Measurements from ENCODE around the gene FEV. TPM values are rescaled to one million over a fixed set of nuclear protein-coding genes. Genes with fewer than 3 reads are reported as not detected.
"Not testable (repeated sequence)": the region's sequence is repeated elsewhere in the genome, so short reads cannot be mapped to it uniquely, and the experiment has no call there.

The FEV gene
- polyA plus RNA-seq, 1 donor: 11.9 TPM

GRCh38 chr2:218944759-218945404 is 40.1 kb downstream of the FEV start:
- no peak for DNase-seq
- Histone ChIP-seq H3K27me3 (ENCODE audit: control insufficient read depth, insufficient read depth, low read length) (peaks cover 36% of the 10 kb centered on the region), H3K9me3 (ENCODE audit: control insufficient read depth, low read depth, low read length) (no peaks in the 10 kb centered on the region), H3K4me1 (ENCODE audit: control insufficient read depth, insufficient read depth, low read length) (no peaks in the 10 kb centered on the region), H3K27ac (ENCODE audit: low read length) (no peak overlapping the region), H3K36me3 (ENCODE audit: control insufficient read depth, insufficient read depth, low read length) (no peaks in the 10 kb centered on the region), H3K4me3 (ENCODE audit: low read length) (no peak overlapping the region)
- WGBS (ENCODE audit: insufficient coverage, low lambda C conversion rate): no CpG with 5 or more reads among the region's 1 CpG

- H3K27me3 ChIP-seq (ENCODE audit: control insufficient read depth, insufficient read depth, low read length): peaks cover 20% of the 10 kb centered on the region
- H3K27ac ChIP-seq (ENCODE audit: low read length); H3K36me3 ChIP-seq (ENCODE audit: control insufficient read depth, insufficient read depth, low read length); H3K9me3 ChIP-seq (ENCODE audit: control insufficient read depth, low read depth, low read length); DNase-seq; H3K4me3 ChIP-seq (ENCODE audit: low read length); H3K4me1 ChIP-seq (ENCODE audit: control insufficient read depth, insufficient read depth, low read length): not testable (repeated sequence)
- no CpG with 5 or more reads among the region's 25 CpGs for whole genome bisulfite sequencing (ENCODE audit: insufficient coverage, low lambda C conversion rate)
Observed at GRCh38 chr2:218931751-218932150, 53.2 kb downstream of the FEV start.

Other genes starting within 250 kb of the FEV start
- 109 TPM for gene CYP27A1, start 203.0 kb downstream of the FEV start, polyA plus RNA-seq
- 0.07 TPM for gene PRKAG3, start 153.4 kb downstream of the FEV start, polyA plus RNA-seq
- 0.24 TPM for gene WNT6, start 125.4 kb downstream of the FEV start, polyA plus RNA-seq
- gene WNT10A, start 104.3 kb downstream of the FEV start, polyA plus RNA-seq: 1.5 TPM
- gene CDK5R2, start 25.5 kb downstream of the FEV start, polyA plus RNA-seq: 2.9 TPM
- gene CRYBA2, start 8.2 kb upstream of the FEV start, polyA plus RNA-seq: 13.3 TPM
- 3.4 TPM for gene CFAP65, start 56.3 kb upstream of the FEV start, polyA plus RNA-seq
- gene IHH, start 75.7 kb upstream of the FEV start, polyA plus RNA-seq: 68.4 TPM
- gene NHEJ1, start 175.6 kb upstream of the FEV start, polyA plus RNA-seq: 33.9 TPM
- gene SLC23A3, start 184.8 kb upstream of the FEV start, polyA plus RNA-seq: 6.2 TPM
- gene CNPPD1, start 191.7 kb upstream of the FEV start, polyA plus RNA-seq: 56.2 TPM
- 82.0 TPM for gene RETREG2, start 193.1 kb upstream of the FEV start, polyA plus RNA-seq
- gene ZFAND2B, start 221.6 kb upstream of the FEV start, polyA plus RNA-seq: 54.6 TPM
- 43.7 TPM for gene ABCB6, start 233.8 kb upstream of the FEV start, polyA plus RNA-seq
- gene ATG9A, start 244.5 kb upstream of the FEV start, polyA plus RNA-seq: 41.2 TPM
- 65.8 TPM for gene ANKZF1, start 244.6 kb upstream of the FEV start, polyA plus RNA-seq

Measured in large intestine (tissue), 3 donors.